ENCODE data around the gene SLCO2A1. TPM values are rescaled to one million over a fixed set of nuclear protein-coding genes. Genes with fewer than 3 reads are reported as not detected.

The SLCO2A1 gene
- total and polyA plus RNA-seq, 2 donors (not counting 1 experiment from before 2014, with no cell fraction given), result not detected

DNA sequence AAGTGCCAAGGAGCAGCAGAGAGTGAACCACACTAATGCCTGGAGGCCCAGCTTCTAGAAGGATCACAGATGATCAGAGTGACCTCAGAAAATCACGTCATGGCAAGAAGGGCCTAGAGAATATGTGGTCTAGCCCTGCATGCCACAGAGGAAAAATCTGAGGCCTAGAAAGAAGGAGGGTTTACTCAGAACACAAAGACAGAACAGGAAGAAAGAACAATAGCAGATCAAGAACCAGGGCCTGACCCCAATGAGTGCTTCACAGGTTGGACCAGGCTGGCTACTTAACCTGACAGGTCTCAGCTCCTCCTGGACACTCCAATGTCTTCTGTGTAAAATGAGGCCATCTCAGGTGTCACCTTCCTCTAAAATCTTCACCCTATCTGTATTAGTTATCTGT, 148.2 kb downstream of the SLCO2A1 start:
- no peak for DNase-seq
- Mint-ChIP-seq H3K4me3 (no peak overlapping the region), H3K4me1 (no peaks in the 10 kb centered on the region), H3K27ac (no peak overlapping the region), H3K9me3 (ENCODE audit: insufficient read depth) (peaks cover 9% of the 10 kb centered on the region), H3K27me3 (peaks cover 24% of the 10 kb centered on the region)
- no peaks in the 10 kb centered on the region for H3K36me3 ChIP-seq (replicated peaks in 1 of 2; ENCODE audit: control extremely low read depth in 1 of 2, control insufficient read depth in 1 of 2, extremely low read depth in 1 of 2, insufficient read depth in 2 of 2, low read length in 1 of 2)
- H3K27ac ChIP-seq (ENCODE audit: low read length in 2 of 2), result no peak overlapping the region
- H3K9me3 ChIP-seq (ENCODE audit: control extremely low read depth in 1 of 3, control insufficient read depth in 2 of 3, insufficient read depth in 1 of 3, low read length in 2 of 3), result peaks cover 1 to 22% (median 7%) of the 10 kb centered on the region in 3 donors
- H3K4me1 ChIP-seq (ENCODE audit: control insufficient read depth in 2 of 2, insufficient read depth in 2 of 2, low read length in 2 of 2), result no peaks in the 10 kb centered on the region
- H3K4me2 ChIP-seq (replicated peaks; ENCODE audit: low read depth, low read length, poor library complexity, severe bottlenecking), result no peak overlapping the region
- no peak overlapping the region for H3K9ac ChIP-seq (ENCODE audit: low read length)
- no peaks in the 10 kb centered on the region for H4K20me1 ChIP-seq (ENCODE audit: control insufficient read depth, insufficient read depth, low read length, poor library complexity, severe bottlenecking)
- TF ChIP-seq EZH2 (IDR thresholded peaks at IDR 0.05; ENCODE audit: borderline replicate concordance, insufficient read depth, low read depth, low read length, poor library complexity, severe bottlenecking) (no peak), CTCF (IDR thresholded peaks at IDR 0.05) (no peak)
- no peak for ATAC-seq (ENCODE audit: low read depth)
- H2AFZ ChIP-seq (ENCODE audit: insufficient read depth, low read depth, low read length, poor library complexity, severe bottlenecking), result no peak overlapping the region
- no peaks in the 10 kb centered on the region for H3K79me2 ChIP-seq (ENCODE audit: control insufficient read depth, insufficient read depth, low read length)
- H3K4me3 ChIP-seq (ENCODE audit: control extremely low read depth in 1 of 5, extremely low read depth in 1 of 5, insufficient read depth in 1 of 5, low read depth in 2 of 5, low read length in 4 of 5), result no peak overlapping the region
- no peaks in the 10 kb centered on the region for H3K27me3 ChIP-seq (replicated peaks in 1 of 4; ENCODE audit: control extremely low read depth in 1 of 4, control insufficient read depth in 3 of 4, insufficient read depth in 4 of 4, low read length in 3 of 4)
- ChIA-PET POLR2A (no interaction called here), CTCF (no interaction called here)
- WGBS (ENCODE audit: insufficient coverage), result 91% methylated on average over 1 of the region's 1 CpG
- intact Hi-C loops (cut with micrococcal nuclease), result no loop called here

GRCh38 chr3:133880886-133881455, 148.8 kb downstream of the SLCO2A1 start:
- 90% methylated on average over 4 of the region's 4 CpGs for WGBS (ENCODE audit: insufficient coverage)
- no peaks in the 10 kb centered on the region for H3K4me1 ChIP-seq (ENCODE audit: control insufficient read depth in 2 of 2, insufficient read depth in 2 of 2, low read length in 2 of 2)
- no peak for DNase-seq
- H3K4me3 ChIP-seq (ENCODE audit: control extremely low read depth in 1 of 5, extremely low read depth in 1 of 5, insufficient read depth in 1 of 5, low read depth in 2 of 5, low read length in 4 of 5), result no peak overlapping the region
- H3K4me2 ChIP-seq (replicated peaks; ENCODE audit: low read depth, low read length, poor library complexity, severe bottlenecking), result no peak overlapping the region
- Mint-ChIP-seq H3K27ac (no peak overlapping the region), H3K9me3 (ENCODE audit: insufficient read depth) (peaks cover 9% of the 10 kb centered on the region), H3K4me3 (no peak overlapping the region), H3K4me1 (no peaks in the 10 kb centered on the region), H3K27me3 (peaks cover 22% of the 10 kb centered on the region)
- H2AFZ ChIP-seq (ENCODE audit: insufficient read depth, low read depth, low read length, poor library complexity, severe bottlenecking), result no peak overlapping the region
- no peak overlapping the region for H3K9ac ChIP-seq (ENCODE audit: low read length)
- CTCF ChIA-PET, result no interaction called here
- intact Hi-C loops (cut with micrococcal nuclease), result no loop called here
- no peaks in the 10 kb centered on the region for H4K20me1 ChIP-seq (ENCODE audit: control insufficient read depth, insufficient read depth, low read length, poor library complexity, severe bottlenecking)
- H3K79me2 ChIP-seq (ENCODE audit: control insufficient read depth, insufficient read depth, low read length), result no peaks in the 10 kb centered on the region
- ATAC-seq (ENCODE audit: low read depth), result no peak
- no peak for TF ChIP-seq EZH2 (IDR thresholded peaks at IDR 0.05; ENCODE audit: borderline replicate concordance, insufficient read depth, low read depth, low read length, poor library complexity, severe bottlenecking)
- no peak for TF ChIP-seq CTCF (IDR thresholded peaks at IDR 0.05)
- no peaks in the 10 kb centered on the region for H3K27me3 ChIP-seq (replicated peaks in 1 of 4; ENCODE audit: control extremely low read depth in 1 of 4, control insufficient read depth in 3 of 4, insufficient read depth in 4 of 4, low read length in 3 of 4)
- H3K9me3 ChIP-seq (ENCODE audit: control extremely low read depth in 1 of 3, control insufficient read depth in 2 of 3, insufficient read depth in 1 of 3, low read length in 2 of 3), result peaks cover 1 to 22% (median 7%) of the 10 kb centered on the region in 3 donors
- no peak overlapping the region for H3K27ac ChIP-seq (ENCODE audit: low read length in 2 of 2)
- POLR2A ChIA-PET, result no interaction called here
- H3K36me3 ChIP-seq (replicated peaks in 1 of 2; ENCODE audit: control extremely low read depth in 1 of 2, control insufficient read depth in 1 of 2, extremely low read depth in 1 of 2, insufficient read depth in 2 of 2, low read length in 1 of 2), result no peaks in the 10 kb centered on the region
